ENCODE measurements around the gene FUT1. TPM values are rescaled to one million over a fixed set of nuclear protein-coding genes. Genes with fewer than 3 reads are reported as not detected.

Gene FUT1
- total and polyA plus RNA-seq, 10 of the 15 experiments (the other 5 are each of a cell fraction or from before 2014, with no cell fraction given): 0.01 TPM; not detected in 9

DNA sequence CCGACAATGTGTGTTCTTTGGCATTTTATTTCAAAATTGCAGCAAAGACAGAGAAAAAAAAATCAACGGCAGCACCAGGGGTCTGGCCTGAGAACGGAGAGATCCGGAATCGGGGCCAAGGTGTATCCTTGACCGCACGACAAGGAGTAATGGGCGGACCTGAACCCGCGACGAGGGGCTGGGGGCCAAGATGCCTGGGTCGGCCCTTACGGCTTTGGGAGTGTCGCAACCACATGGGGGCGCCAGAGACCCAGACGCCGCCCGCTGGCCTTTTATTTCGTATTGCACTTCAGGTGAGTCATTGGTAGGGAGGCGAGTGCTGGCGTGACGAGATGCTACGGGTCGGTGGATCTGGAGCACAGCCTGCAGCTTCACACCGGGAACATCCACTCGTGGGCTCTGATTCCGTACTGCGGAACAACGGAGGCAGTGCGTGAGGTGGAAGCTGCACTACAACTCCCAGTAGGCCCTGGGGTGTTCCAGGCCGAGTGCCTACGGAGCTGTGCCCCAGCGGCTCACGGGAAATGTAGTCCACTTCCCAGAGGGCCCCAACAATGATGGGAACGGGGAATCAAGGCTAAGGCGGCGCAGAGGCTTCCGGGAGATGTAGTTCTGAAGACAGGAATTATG lies 42.7 kb upstream of the FUT1 start (continued):
- TF ChIP-seq, protein P1, sequence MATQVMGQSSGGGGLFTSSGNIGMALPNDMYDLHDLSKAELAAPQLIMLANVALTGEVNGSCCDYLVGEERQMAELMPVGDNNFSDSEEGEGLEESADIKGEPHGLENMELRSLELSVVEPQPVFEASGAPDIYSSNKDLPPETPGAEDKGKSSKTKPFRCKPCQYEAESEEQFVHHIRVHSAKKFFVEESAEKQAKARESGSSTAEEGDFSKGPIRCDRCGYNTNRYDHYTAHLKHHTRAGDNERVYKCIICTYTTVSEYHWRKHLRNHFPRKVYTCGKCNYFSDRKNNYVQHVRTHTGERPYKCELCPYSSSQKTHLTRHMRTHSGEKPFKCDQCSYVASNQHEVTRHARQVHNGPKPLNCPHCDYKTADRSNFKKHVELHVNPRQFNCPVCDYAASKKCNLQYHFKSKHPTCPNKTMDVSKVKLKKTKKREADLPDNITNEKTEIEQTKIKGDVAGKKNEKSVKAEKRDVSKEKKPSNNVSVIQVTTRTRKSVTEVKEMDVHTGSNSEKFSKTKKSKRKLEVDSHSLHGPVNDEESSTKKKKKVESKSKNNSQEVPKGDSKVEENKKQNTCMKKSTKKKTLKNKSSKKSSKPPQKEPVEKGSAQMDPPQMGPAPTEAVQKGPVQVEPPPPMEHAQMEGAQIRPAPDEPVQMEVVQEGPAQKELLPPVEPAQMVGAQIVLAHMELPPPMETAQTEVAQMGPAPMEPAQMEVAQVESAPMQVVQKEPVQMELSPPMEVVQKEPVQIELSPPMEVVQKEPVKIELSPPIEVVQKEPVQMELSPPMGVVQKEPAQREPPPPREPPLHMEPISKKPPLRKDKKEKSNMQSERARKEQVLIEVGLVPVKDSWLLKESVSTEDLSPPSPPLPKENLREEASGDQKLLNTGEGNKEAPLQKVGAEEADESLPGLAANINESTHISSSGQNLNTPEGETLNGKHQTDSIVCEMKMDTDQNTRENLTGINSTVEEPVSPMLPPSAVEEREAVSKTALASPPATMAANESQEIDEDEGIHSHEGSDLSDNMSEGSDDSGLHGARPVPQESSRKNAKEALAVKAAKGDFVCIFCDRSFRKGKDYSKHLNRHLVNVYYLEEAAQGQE (IDR thresholded peaks at IDR 0.05; ENCODE audit: low read depth, low read length): no peak
- TF ChIP-seq HDAC2 (IDR thresholded peaks at IDR 0.05) (no peak), ZBED1 (IDR thresholded peaks at IDR 0.05; ENCODE audit: borderline replicate concordance) (no peak), MYC (IDR thresholded peaks at IDR 0.05; ENCODE audit: insufficient read depth, insufficient read length, insufficient replicate concordance, low read length, severe bottlenecking) (no peak), CBFB (IDR thresholded peaks at IDR 0.05; ENCODE audit: low read depth) (no peak), KAT2A (conservative IDR thresholded peaks at IDR 0.05; ENCODE audit: control insufficient read depth, low read depth, low read length) (no peak), POLR2AphosphoS2 (IDR thresholded peaks at IDR 0.05; ENCODE audit: low read depth, low read length) (no peak), HDGF (IDR thresholded peaks at IDR 0.05) (peak; percentile 93; the same call in 1 of the 2 replicates), STAT1 (conservative IDR thresholded peaks at IDR 0.05) (peak; percentile 89; the same call in 1 of the 2 replicates), SPI1 (IDR thresholded peaks at IDR 0.05; ENCODE audit: borderline replicate concordance, insufficient read depth, low read depth, low read length) (peak; percentile 18; the same call in 1 of the 2 replicates), JUNB (IDR thresholded peaks at IDR 0.05) (no peak), TCF12 (IDR thresholded peaks at IDR 0.05; ENCODE audit: low read depth, low read length) (no peak), SMARCA5 (IDR thresholded peaks at IDR 0.05) (peak; percentile 88; the same call in 1 of the 2 replicates), HCFC1 (IDR thresholded peaks at IDR 0.05; ENCODE audit: low read length) (peak; percentile 100), FOXM1 (IDR thresholded peaks at IDR 0.05; ENCODE audit: low read depth, low read length) (no peak), NRF1 (conservative IDR thresholded peaks at IDR 0.05; ENCODE audit: low read depth, low read length) (no peak), NFXL1 (IDR thresholded peaks at IDR 0.05; ENCODE audit: borderline replicate concordance) (no peak), SIN3A (IDR thresholded peaks at IDR 0.05; ENCODE audit: low read depth, low read length) (no peak), SMC3 (IDR thresholded peaks at IDR 0.05; ENCODE audit: borderline replicate concordance, low read length) (peak; percentile 94), RUNX3 (IDR thresholded peaks at IDR 0.05; ENCODE audit: low read length) (peak; percentile 41; the same call in 1 of the 2 replicates), SMAD1 (IDR thresholded peaks at IDR 0.05; ENCODE audit: low read depth, partially characterized antibody) (no peak), WRNIP1 (IDR thresholded peaks at IDR 0.05; ENCODE audit: borderline replicate concordance, low read depth, low read length) (no peak), EED (IDR thresholded peaks at IDR 0.05; ENCODE audit: low read depth) (peak; percentile 50; the same call in 1 of the 2 replicates), POU2F2 (IDR thresholded peaks at IDR 0.05; ENCODE audit: borderline replicate concordance, low read depth, low read length) (no peak), NFYA (IDR thresholded peaks at IDR 0.05; ENCODE audit: borderline replicate concordance, low read depth, low read length) (no peak)
- TF ChIP-seq, protein P2, sequence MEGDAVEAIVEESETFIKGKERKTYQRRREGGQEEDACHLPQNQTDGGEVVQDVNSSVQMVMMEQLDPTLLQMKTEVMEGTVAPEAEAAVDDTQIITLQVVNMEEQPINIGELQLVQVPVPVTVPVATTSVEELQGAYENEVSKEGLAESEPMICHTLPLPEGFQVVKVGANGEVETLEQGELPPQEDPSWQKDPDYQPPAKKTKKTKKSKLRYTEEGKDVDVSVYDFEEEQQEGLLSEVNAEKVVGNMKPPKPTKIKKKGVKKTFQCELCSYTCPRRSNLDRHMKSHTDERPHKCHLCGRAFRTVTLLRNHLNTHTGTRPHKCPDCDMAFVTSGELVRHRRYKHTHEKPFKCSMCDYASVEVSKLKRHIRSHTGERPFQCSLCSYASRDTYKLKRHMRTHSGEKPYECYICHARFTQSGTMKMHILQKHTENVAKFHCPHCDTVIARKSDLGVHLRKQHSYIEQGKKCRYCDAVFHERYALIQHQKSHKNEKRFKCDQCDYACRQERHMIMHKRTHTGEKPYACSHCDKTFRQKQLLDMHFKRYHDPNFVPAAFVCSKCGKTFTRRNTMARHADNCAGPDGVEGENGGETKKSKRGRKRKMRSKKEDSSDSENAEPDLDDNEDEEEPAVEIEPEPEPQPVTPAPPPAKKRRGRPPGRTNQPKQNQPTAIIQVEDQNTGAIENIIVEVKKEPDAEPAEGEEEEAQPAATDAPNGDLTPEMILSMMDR (IDR thresholded peaks at IDR 0.05 in 2 of 3, conservative IDR thresholded peaks at IDR 0.05 in 1 of 3; ENCODE audit: control insufficient read depth in 2 of 3, extremely low read depth in 1 of 3, insufficient read depth in 1 of 3, low read depth in 3 of 3, low read length in 3 of 3): peak; percentile 87 to 93 (median 91); a peak in 5 of 6 replicates
- TF ChIP-seq, protein P3, sequence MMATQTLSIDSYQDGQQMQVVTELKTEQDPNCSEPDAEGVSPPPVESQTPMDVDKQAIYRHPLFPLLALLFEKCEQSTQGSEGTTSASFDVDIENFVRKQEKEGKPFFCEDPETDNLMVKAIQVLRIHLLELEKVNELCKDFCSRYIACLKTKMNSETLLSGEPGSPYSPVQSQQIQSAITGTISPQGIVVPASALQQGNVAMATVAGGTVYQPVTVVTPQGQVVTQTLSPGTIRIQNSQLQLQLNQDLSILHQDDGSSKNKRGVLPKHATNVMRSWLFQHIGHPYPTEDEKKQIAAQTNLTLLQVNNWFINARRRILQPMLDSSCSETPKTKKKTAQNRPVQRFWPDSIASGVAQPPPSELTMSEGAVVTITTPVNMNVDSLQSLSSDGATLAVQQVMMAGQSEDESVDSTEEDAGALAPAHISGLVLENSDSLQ (IDR thresholded peaks at IDR 0.05): no peak; the same call in 1 of the 2 replicates

Data from GM12878 (cell line).